ENCODE data around the gene NOP53.
"Not testable (repeated sequence)": the region's sequence is repeated elsewhere in the genome, so short reads cannot be mapped to it uniquely, and the experiment has no call there.

NOP53 gene

DNA sequence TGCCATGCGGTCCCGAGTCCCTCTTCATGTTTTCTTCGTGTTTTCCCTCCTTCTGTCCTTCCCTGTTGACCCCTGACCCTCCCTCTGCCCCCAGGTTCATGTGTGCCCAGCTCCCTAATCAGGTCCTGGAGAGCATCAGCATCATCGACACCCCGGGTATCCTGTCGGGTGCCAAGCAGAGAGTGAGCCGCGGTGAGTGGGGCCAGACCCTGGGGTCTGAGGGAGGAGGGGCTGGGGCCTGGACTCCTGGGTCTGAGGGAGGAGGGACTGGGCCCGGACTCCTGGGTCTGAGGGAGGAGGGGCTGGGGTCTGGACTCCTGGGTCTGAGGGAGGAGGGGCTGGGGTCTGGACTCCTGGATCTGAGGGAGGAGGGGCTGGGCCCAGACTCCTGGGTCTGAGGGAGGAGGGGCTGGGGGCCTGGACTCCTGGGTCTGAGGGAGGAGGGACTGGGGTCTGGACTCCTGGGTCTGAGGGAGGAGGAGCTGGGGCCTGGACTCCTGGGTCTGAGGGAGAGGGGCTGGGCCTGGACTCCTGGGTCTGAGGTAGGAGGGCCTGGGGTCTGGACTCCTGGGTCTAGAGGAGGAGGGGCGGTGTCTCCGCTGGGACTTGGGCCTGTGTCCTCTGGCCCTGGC lies 26.8 kb upstream of the NOP53 start:
- DNase-seq = not testable (repeated sequence)

DNA sequence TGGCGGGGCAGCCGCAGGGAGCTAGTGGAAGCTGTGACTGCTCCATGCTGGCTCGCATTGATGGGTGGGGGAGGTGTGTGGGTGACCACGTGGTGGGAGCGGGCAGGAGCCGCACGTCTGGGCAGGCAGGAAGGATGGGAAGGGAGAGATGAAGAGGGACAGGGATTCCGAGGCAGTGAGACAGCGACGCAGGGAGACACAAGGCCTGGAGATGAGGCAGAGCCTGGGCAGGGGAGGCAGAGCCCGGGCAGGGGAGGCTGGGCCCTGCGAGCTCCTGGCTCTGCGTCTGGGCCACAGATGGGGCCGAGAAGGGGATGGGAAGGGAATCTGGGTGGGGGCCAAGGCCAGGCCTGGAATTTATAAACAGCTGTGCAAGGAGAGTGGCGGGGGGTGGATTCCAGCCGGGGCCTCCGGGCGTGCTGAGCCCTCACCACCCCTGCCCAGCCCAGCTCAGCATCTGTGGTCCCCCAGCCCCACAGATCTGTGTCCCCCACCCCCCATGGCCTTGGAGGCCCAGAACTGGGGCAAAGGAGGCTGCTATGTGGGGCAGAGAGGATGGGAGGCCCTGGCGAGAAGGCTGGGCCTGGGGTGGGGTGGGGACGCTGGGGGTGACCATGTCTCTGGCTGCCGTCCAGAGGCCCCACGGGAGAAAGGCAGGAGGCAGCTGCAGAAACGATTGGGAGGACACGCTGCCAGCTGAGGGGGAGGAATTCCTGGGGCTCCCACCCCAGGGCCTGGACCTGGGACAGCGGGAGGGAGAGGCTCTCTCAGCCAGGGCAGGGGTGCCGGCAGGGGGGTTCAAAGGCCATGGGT lies 26.1 kb upstream of the NOP53 start:
- peak; percentile 97 for DNase-seq

DNA sequence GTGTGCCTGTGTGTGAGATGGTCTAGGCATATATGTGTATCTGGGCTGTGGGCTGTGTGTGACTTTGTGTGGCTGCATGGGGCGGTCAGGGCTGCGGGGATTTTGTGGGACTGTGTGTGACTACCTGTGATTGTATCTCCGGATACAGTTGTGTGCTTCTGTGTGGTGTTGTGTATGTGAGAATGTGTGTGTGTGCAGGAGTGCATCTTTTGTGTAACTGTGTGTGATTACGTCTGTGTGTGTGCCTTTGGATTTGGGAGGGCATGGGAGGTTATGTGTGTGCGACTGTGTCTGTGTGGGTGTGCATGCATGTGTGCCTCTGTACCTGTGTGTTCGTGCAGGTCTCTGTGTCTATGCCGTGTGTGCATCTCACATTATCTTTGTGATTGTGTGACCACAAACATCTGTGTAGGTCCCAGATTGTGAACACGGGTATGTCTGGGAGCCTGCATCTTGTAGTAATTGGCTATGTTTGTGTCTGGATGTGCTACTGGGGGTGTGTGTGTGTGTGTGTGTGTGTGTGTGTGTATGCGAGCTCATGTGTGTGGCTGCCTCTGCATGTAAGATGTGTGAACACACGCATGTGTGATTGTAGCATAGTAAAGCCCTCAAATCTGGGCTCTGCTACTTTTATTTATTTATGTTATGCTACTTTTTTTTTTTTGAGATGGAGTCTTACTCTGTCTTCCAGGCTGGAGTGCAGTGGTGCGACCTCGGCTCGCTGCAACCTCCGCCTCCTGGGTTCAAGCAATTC lies 24.5 kb upstream of the NOP53 start:
- no peak for DNase-seq

DNA sequence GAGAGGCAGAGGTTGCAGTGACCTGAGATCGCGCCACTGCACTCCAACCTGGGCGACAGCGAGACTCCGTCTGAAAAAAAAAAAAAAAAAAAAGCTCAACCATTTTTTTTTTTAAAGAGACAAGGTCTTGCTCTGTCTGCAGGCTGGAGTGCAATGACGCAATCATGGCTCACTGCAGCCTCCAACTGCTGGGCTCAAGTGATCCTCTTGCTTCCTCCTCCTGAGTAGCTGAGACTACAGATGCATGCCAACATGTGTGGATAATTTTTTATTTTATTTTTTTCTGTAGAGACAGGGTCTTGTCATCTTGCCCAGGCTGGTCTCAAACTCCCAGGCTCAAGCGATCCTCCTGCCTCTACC lies 21.8 kb upstream of the NOP53 start:
- DNase-seq = no peak

DNA sequence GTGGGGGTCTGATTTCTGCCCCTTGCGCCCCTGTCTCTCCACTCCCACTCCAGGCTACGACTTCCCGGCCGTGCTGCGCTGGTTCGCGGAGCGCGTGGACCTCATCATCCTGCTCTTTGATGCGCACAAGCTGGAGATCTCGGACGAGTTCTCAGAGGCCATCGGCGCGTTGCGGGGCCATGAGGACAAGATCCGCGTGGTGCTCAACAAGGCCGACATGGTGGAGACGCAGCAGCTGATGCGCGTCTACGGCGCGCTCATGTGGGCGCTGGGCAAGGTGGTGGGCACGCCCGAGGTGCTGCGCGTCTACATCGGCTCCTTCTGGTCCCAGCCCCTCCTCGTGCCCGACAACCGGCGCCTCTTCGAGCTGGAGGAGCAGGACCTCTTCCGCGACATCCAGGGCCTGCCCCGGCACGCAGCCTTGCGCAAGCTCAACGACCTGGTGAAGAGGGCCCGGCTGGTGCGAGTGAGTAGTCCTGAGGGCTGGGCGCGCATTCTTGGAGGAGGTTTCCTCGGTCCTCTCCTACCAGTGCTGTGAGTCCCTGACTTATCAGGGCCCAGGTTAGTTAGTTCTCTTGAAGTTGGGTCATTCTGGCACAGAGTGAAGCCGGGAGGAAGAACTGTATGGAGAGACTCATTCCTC lies 19.5 kb upstream of the NOP53 start:
- DNase-seq = no peak

DNA sequence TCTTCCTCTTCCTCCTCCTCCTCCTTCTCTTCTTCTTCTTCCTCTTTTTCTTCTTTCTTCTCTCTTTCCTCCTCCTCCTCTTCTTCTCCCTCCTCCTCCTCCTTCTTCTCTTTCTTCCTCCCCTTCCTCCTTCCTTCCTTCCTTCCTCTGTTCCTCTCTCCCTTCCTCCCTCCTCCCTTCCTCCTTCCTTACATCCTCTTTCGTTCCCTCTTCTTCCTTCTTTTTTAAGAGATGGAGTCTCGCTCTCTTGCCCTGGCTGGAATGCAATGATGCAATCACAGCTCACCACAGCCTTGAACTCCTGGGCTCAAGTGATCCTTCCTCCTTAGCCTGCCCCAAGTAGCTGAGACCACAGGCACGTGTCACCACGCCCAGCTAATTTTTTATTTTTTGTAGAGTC lies 18.9 kb upstream of the NOP53 start:
- DNase-seq = no peak

DNA sequence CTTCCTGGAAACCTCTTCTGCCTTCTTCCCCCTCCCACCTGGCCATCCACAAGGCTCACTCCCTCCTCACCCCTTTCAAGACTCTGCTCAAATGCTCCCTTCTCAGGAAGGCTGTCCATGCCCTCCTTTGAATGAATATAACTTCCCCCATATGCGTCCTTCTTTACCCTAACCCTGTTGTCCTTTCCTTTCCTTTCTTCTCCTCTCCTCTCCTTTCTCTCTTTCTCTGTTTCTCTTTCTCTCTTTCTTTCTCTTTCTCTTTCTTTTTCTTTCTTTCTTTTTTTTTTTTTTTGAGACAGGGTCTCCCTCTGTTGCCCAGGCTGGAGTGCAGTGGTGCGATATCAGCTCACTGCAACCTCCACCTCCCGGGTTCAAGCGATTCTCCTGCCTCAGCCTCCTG lies 17.1 kb upstream of the NOP53 start:
- DNase-seq = not testable (repeated sequence)

DNA sequence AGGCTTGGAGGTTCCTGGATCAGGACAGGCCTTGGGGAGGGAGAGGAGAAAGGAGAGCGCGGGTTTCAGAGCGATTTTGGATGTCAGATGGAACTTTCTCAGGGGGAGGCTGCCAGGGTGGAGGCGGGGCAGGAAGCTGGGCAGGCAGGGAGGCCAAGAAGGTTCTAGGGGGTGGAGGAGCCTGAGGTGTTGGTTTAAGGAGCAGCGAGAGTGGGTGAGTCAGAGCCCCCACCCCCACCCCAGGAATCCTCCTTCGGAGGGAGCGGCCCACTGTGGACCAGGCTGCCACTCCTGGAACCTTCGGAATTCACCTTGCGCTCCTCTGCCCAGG lies 15.9 kb upstream of the NOP53 start:
- DNase-seq = peak; percentile 73

DNA sequence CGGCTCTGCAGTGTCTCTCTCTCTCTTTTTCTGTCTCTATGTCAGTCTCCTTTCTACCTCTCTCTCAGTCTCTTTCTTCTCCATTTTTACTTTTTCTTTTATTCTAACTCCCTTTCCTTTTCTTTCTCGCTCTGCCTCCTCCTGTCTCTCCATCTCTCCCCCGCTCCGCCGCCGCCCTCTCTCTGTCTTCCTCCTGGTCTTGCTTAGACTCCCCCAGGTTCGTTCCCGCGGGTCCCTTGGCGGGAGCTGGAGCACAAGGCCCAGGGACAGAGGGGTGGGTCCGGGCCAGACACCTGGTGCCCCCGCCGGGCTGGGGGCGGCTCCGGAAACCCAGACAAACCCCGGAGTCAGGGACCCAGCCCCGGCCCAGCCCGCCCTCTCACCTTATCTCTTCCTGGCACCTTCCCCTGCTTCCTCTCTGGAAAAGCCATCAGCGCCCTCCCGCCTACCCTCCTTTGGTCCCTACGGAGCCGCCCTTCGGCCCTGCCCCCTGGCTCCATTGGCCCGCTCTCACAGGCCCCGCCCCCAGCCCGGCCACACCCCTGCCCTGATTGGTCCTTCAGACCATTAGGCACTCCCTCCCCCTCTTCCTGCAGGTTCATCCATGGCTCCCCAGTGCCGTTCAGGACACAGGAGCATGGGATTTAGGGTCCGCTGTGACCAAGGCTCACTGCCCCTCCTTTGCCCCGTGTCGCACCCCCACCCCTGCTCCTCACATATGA lies 15.4 kb upstream of the NOP53 start:
- DNase-seq = no peak

DNA sequence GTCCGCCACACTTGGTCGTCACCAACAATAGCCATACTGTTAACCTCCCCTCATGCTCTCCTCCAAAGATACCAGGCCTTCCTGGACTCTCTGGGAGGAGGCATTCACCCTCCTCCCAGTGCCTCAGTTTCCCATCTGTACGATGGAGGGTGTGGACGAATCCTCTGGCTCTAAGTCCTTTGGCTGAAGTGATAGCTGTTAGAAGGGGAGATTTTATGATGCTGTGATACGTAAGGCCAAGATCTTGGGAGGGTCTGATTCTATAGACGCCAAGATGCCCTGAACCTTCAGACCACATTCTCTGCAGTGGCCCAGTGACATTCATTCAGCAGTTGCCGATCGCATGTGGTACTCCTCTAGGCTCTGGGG lies 14.8 kb upstream of the NOP53 start:
- DNase-seq = no peak

DNA sequence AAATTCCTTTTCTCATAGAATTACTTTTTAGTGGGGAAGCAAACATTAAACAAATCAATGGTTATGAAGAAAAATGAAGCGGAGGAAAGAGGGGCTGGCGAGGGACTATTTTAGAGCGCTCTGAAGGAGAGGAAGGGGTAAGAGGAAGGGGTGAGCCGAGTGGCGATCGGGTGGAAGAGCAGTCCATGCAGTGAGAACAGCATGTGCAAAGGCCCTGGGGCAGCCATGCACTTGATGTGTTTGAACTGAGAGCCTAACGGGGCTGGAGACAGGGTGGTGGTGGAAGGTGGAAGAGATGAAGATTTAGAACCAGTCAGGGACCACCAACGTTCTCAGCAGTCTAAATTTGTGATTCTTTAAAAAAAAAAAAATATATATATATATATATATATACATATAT lies 14.4 kb upstream of the NOP53 start:
- DNase-seq = no peak

DNA sequence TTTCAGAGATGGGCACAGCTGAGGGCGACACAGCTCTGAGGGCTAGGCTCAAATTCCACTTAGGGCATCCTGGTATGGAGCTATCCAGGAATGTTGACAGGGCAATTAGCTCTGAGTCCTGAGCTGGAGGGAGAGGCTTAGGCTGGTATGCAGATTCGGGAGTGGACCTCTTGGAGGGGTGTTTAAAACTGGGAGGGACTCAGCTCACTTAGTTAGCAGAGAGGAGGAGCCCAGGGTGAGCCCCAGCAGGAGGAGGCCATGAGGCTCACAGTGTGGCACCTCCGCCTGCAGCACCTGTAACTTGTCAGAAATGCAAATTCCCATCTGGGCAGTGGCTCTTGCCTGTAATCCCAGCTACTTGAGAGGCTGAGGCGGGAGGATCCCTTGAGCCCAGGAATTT lies 10.2 kb upstream of the NOP53 start:
- no peak for DNase-seq

DNA sequence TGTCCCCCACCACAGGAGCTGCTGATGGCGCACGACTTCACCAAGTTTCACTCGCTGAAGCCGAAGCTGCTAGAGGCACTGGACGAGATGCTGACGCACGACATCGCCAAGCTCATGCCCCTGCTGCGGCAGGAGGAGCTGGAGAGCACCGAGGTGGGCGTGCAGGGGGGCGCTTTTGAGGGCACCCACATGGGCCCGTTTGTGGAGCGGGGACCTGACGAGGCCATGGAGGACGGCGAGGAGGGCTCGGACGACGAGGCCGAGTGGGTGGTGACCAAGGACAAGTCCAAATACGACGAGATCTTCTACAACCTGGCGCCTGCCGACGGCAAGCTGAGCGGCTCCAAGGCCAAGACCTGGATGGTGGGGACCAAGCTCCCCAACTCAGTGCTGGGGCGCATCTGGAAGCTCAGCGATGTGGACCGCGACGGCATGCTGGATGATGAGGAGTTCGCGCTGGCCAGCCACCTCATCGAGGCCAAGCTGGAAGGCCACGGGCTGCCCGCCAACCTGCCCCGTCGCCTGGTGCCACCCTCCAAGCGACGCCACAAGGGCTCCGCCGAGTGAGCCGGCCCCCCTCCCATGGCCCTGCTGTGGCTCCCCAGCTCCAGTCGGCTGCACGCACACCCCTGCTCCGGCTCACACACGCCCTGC lies 4.4 kb upstream of the NOP53 start:
- no peak for DNase-seq

DNA sequence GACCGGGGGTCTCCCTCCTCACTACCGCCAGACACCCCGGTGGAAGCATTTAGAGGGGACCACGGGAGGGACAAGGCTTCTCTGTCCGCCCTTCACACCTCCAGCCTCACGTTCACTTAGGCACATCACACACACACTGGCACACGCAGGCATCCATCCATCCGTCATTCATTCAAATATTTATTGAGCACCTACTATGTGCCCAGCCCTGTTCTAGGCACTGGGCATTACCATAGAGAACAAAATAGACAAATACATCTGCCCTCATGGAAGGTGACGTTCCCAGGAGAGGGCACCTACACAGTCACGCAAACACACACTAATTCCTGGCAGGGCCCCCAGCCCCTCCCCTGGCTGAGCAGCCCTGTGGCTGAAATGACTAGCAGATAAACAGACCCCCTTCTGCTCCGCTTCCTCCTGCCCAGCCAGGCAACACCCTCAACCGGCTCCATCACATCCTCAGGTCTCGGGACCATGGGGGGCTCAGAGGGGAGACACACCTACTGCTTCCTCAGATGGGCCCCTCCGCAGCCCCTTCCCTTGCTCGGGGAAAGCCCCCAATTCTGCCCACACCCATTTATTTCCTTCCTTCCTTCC lies 3.7 kb upstream of the NOP53 start:
- no peak for DNase-seq

DNA sequence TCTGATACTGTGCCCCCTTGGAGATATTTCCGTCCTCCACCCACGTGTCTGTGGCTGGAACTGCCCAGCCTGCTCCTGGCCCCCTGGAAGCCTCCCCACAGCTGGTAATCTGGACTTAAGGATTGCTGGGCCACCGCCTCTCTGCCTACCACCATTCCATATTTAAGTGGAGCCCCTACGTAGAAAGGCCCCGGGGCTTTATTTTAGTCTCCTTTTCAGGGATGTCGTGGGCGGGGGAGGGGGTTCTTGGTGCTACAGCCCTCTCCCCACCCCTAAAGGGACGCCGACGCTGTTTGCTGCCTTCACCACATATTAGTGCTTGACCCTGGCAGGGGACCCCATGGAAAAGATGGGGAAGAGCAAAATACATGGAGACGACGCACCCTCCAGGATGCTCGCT lies 2.7 kb upstream of the NOP53 start:
- DNase-seq = no peak

DNA sequence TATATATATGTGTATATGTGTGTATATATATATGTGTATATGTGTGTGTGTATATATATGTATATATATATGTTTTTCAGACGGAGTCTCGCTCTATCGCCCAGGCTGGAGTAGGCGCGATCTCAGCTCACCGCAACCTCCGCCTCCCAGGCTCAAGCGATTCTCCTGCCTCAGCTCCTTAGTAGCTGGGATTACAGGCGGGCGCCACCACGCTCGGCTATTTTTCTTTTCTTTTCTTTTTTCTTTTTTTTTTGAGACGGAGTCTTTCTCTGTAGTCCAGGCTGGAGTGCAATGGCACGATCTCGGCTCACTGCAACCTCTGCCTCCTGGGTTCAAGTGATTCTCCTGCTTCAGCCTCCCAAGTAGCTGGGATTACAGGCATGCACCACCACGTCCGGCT lies 783 bp downstream of the NOP53 start:
- DNase-seq = not testable (repeated sequence)

DNA sequence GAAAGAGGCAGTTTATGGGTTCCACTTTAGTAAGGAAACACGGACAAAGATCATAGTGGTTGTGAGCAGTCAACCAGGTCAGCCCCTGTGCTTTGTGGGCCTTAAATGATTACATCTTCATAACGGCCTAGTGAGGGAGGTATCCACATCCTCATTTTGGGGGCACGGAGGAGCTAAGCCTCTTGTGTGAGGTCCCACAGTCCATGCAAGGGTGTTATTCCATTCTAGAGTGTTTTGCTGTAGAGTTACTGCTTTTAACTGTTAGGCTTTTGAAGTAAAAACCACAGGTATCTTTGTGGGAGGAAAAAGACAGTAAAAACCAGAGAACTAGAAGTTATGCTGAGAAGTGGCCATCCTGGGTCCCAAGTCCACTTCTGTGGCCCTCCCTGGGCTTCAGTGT lies 4.0 kb downstream of the NOP53 start:
- no peak for DNase-seq

DNA sequence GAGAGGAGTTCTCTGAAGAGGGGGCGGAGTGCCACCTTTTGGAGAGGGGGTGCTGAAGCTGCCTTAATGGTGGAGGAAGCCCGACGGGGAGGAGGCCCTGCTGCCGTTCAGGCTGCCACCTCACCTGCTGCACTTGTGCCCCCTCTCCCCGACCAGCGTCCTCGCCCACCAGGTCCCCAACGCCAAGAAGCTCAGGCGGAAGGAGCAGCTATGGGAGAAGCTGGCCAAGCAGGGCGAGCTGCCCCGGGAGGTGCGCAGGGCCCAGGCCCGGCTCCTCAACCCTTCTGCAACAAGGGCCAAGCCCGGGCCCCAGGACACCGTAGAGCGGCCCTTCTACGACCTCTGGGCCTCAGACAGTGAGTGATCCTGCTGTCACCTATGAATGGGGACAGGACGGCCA lies 5.4 kb downstream of the NOP53 start:
- no peak for DNase-seq

DNA sequence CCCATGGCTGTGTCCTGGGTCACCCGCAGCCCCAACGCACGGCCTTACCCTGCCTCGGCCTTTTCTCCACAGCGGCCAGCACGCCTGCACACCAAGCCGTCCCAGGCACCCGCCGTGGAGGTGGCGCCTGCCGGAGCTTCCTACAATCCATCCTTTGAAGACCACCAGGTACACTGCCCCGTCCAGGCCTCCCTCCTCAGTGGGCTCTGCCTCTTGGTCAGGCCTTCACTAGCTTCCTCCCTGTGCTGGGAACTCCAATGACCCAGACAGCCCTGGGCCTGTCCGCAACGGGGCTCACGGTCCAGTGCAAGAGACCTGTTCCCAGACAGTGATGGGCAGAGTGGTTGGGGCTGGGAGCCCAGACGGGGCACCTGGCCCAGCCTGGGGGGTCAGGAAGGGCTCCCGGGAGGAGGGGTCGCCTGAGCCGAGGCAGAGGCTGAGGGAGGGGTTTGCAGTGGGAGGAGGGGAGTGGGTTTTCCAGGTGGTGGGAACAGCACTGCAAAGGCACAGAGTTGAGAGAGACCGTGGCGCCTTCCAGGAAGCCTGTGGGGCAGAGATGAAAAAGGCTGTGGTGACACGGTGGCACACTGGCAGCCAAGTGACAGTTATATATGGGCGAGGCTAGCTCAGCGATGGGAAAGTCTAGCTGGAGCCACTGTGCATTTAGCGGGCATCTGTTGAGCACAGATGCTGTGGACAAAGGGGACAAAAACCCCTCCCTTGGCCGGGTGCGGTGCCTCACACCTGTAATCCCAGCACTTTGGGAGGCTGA lies 7.3 kb downstream of the NOP53 start:
- DNase-seq = no peak

DNA sequence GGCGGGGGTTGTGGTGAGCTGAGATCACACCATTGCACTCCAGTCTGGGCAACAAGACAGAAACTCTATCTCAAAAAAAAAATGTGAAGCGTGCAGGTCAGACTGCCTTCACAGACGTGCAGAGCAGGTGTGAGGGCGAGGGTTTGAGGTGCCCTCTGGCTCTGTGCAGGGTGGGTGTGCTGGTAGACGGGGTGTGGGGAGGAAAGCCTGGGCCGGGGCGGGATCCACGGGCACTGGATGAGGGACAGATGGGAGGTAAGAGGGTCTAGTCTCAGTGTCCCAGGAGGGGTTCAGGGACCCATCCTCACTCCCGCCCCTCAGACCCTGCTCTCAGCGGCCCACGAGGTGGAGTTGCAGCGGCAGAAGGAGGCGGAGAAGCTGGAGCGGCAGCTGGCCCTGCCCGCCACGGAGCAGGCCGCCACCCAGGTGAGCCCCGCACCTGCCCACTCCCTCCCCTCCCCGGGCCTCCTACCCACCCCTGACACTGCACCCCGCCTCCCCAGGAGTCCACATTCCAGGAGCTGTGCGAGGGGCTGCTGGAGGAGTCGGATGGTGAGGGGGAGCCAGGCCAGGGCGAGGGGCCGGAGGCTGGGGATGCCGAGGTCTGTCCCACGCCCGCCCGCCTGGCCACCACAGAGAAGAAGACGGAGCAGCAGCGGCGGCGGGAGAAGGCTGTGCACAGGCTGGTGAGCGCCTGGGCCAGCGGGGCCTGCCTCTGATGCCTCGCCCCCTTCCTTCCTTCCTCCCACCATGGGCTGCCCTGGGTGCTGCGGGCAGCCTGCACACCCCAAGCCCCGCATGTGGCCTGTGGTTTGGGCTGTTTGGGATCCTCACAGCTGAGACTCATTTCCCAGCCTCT lies 9.1 kb downstream of the NOP53 start:
- no peak for DNase-seq
